Activated effector memory CD4-positive, alpha-beta T cell treated with anti-CD3 and anti-CD28 coated beads, Interleukin-2, amount 50 U/mL, for 16 hours (primary cell): ENCODE results near the gene UNC119.

ENCODE experiments used
- DNase-seq: peaks from one replicate; pipeline ENCODE4 v3.0.0-alpha.2; 2020

Gene UNC119

GRCh38 chr17:28572259-28573039 is 20.0 kb upstream of the UNC119 start:
- DNase-seq: peak; percentile 61

GRCh38 chr17:28571361-28572122 is 19.1 kb upstream of the UNC119 start, which contains the start of gene PIGS:
PIGS (minus strand) TSS chr17:28571524; CDS start chr17:28571496, 28 bp downstream.
- DNase-seq: peak; percentile 97

- DNase-seq: peak; percentile 85
These were observed 18.4 kb upstream of the UNC119 start for GRCh38 chr17:28570716-28571360.

GRCh38 chr17:28569446-28569845 is 17.0 kb upstream of the UNC119 start:
- DNase-seq: peak; percentile 6

- no peak for DNase-seq
These were observed 15.2 kb upstream of the UNC119 start for GRCh38 chr17:28567604-28568003.

- DNase-seq: no peak
These were observed 11.1 kb upstream of the UNC119 start for GRCh38 chr17:28563475-28563874.

GRCh38 chr17:28555022-28555421 is 2.6 kb upstream of the UNC119 start:
- no peak for DNase-seq

GRCh38 chr17:28554565-28554964 is 2.1 kb upstream of the UNC119 start:
- DNase-seq: no peak

GRCh38 chr17:28553000-28553505 is 629 bp upstream of the UNC119 start:
- DNase-seq: no peak

GRCh38 chr17:28551421-28552175 is 826 bp downstream of the UNC119 start:
- DNase-seq: no peak

- DNase-seq: no peak
These were observed 1.6 kb downstream of the UNC119 start for GRCh38 chr17:28550858-28551257.

- peak; percentile 84 for DNase-seq
These were observed 2.9 kb downstream of the UNC119 start for GRCh38 chr17:28549236-28550132.

GRCh38 chr17:28548417-28549130 is 3.9 kb downstream of the UNC119 start:
- no peak for DNase-seq

- peak; percentile 86 for DNase-seq
These were observed 4.6 kb downstream of the UNC119 start for GRCh38 chr17:28547623-28548416.

- no peak for DNase-seq
These were observed 5.3 kb downstream of the UNC119 start for GRCh38 chr17:28547096-28547622.

GRCh38 chr17:28545787-28546415 is 6.5 kb downstream of the UNC119 start:
- no peak for DNase-seq

- no peak for DNase-seq
These were observed 7.3 kb downstream of the UNC119 start for GRCh38 chr17:28545141-28545503.

GRCh38 chr17:28544402-28545140 is 7.9 kb downstream of the UNC119 start:
- no peak for DNase-seq

- DNase-seq: no peak
These were observed 11.0 kb downstream of the UNC119 start for GRCh38 chr17:28541439-28541838.
